Stimulated activated CD4-positive, alpha-beta T cell treated with anti-CD3 and anti-CD28 coated beads, Interleukin-1b, Interleukin-23, amount 100 ng/mL, for 48 hours (primary cell): ENCODE measurements around the gene MYOD1.

Source experiments
- DNase-seq: peaks from one replicate; pipeline ENCODE4 v3.0.0-alpha.2; 2020

The MYOD1 gene

DNA sequence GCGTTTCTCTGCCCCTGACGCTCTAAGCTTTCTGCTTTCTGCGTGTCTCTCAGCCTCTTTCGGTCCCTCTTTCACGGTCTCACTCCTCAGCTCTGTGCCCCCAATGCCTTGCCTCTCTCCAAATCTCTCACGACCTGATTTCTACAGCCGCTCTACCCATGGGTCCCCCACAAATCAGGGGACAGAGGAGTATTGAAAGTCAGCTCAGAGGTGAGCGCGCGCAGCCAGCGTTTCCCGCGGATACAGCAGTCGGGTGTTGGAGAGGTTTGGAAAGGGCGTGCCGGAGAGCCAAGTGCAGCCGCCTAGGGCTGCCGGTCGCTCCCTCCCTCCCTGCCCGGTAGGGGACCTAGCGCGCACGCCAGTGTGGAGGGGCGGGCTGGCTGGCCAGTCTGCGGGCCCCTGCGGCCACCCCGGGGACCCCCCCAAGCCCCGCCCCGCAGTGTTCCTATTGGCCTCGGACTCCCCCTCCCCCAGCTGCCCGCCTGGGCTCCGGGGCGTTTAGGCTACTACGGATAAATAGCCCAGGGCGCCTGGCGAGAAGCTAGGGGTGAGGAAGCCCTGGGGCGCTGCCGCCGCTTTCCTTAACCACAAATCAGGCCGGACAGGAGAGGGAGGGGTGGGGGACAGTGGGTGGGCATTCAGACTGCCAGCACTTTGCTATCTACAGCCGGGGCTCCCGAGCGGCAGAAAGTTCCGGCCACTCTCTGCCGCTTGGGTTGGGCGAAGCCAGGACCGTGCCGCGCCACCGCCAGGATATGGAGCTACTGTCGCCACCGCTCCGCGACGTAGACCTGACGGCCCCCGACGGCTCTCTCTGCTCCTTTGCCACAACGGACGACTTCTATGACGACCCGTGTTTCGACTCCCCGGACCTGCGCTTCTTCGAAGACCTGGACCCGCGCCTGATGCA, at the start of gene MYOD1:
MYOD1 (plus strand) TSS at position 544 of the 910 bp plus-strand sequence; CDS start at position 756, 212 bp downstream.
- no peak for DNase-seq

DNA sequence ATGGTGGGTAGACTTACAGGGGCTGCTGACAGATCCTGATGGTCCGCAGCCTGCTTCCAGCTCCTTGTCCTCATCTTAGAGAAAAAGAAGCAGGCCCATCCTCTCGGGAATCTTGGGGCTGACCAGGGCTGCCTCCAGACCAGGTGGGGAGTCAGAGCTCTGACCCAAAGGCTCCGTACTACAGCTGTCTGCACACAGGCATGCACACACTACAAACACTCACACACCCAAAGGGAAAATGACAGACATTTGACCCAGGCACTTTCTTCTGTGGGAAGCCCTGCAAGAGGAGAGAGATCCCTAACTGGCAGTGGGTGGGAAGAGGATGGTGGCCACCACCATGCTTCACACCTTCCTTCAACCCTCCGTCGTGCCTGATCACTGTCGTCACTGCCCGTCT, 46.9 kb upstream of the MYOD1 start:
- DNase-seq, result no peak

DNA sequence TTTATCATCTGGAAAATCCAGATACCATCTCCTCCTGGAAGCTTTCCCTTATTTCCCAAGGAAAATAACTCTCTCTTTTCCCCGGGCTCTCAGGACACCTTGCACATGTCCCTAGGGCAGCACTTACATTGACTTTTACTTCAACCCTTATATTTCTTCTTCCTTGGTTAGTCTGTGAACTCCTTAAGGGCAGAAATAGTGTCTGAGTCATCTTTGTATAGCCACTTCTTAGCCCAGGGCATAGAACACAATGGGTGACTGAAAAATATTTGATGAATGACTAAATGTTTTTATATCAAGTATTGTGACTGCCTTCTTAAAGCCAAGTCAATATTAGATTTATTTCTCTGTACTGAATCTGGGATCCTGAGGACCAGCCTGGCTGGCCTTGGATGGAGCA, 45.4 kb upstream of the MYOD1 start:
- DNase-seq, result no peak

DNA sequence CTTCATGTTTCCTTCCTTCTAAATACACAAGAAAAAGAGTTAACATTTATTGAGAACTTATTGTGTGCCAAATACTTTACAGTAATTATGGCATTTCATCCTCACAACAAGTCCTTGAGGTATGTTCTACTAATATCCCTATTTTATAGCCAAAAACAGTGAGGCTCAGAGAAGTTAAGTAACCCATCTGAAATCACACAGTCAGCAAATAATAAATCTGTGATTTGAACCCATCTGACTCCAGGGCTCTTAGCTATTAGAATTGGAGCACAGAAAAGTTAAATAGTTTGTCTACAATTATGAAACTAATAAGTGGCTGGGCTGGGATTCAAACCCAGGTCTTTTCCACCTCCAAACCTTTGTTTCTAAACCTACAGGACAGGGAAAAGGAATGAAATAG, 36.5 kb upstream of the MYOD1 start:
- DNase-seq, result no peak

DNA sequence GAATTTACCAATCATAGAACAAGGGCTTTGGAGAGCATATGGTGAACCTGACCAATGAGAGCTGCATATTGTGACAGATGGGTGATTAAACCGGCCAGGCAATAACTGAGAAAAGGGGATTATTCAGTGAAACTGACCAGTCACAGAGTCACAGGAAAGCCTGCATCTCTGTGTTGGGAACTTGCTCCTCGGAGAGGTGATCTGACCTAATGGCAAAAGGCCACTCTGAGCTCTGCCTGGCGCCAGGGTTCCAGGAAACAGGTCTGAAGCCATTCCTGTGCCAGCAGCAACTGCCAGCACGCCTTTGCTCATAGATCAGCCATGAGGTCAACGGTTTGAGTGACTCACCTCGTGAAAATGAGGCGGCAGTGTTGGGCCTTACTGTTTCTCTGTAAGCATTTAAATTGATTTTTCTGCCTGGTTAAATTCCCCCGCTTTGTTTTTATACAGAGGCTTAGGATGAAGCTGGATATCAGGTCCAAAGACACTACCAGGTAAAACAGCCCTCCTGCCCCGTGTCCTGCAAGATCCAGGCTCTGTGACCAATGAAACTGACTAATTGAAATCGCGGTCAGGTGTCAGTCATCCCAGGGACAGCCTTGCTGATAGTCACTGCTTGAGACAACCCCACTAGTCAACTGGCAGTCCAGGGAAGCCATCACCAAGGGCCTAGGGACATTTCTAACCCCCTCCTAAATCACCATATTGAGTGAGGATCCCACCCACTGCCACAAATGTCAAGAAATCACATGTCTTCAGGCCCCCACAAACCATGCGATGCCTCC, 35.8 kb upstream of the MYOD1 start:
- no peak for DNase-seq

DNA sequence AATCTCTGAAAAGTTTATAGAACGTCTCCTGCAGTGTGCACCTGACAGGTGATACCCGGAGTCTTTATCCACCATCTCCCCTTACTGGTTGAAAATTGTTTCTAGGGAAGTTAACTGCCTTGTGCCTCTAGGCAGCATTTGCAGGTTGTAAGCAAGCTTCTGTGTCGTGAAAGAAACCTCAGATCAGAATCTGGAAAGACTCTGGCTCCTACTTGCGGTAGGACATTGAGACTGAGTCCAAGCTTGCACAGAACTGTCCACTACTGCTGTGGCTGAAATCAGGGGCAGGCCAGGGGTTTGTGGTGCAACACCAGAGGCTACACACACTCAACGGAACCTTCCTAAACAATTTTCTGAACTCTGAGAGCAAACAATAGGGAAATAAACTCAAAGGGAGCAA, 34.8 kb upstream of the MYOD1 start:
- DNase-seq, result no peak

DNA sequence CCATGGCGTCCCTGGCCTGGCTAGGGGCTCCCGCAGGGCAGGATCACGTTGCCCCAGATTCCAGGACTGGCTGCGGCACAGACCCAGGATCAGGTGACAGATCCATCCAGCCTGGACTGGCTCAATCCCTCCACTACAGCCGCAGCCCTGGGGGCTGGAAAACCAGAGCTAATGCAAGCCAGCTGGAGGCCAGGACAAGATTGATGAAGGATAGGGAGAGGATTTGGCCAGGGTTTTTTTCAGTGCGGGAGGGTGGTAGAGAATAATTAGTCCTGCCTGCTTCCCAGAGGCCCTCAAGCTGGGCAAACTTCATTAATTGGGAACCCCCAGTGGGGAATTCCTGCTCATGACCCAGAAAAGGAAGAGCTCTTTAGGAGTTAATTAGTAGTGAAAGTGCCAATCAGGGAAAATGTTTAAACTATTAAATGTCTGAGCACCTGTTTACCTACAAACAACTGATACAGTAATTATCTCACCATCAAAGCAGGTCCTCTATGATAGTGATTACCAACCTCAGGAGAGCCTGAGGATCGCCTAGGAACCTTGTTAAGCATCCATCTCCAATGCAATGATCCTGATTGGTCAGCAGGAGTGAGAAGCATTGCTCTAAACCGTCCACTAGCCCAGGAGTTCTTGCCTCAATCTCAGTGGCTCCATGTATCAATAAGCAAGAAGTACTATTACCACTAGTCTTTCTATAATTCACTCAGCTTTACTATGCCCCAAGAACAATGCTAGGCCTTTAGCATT, 33.0 kb upstream of the MYOD1 start:
- no peak for DNase-seq

DNA sequence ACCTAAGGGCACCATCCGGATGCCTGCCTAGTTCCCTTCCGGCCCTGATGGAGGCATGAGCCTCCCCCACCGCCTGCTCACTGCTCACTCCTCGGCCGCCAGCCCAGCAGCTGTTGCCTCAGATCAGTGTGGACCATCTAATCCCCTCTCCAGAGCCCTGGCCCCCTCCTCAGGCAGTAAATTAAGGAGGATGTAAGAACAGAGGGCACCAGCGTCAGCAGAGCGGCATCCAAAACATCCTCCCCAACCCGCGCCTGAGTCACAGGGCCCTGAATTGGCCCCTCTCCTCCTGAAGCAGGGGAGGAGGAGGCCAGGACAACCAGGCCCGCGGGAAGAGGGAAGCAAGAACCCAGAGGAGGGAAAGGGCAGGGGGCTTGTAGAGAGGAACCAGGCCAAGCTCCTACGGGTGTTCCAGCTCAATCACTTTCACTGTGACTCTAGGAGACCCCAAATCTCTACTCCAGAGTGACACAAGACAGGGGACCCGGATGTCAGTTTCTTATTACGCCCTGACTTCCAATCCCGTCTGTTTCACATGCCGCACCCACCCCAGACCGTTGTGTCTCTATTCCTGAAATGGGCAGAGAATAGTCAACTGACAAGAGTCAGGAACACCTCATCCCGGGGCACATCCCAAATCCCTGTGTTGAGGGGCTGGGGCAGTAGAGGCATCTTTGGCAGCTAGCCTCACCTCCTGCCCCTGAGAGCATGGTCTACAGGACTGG, 31.3 kb upstream of the MYOD1 start:
- no peak for DNase-seq

DNA sequence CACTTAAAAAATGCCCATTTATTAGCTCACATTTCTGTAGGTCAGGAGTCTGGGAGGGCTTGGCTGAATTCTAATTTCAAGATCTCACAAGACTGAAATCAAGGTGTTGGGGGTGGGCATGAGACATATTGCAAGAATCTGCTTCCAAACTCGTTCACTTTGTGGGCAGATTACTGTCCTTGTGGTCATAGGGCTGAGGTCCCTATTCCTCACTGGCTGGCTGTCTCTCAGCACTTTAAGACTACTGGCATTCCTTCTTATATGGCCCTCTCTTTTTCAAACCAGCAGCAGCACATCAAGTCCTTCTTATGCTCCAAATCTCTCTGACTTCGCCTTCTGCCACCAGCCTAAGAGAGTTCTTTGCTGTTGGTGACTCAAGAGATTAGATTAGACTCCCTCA, 27.8 kb upstream of the MYOD1 start:
- DNase-seq, result no peak

DNA sequence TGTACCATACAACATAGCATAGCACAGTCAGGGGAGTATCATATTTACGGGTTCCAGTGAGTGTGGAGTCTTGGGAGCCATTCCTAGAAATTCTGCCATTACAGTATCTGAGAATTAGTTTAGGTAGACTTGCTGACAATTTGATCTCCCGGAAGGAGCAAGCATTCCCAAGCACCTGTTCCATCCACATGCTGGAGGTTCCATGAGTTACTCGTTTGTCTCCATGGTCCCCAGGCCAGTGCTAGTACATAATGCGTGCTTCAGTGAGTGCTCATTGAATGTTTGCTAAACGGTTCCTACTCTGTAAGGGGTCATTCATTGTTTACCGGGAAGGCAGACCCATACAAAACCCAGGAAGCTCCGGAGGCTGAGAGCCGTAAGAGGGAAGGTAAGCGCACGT, 27.4 kb upstream of the MYOD1 start:
- DNase-seq, result no peak

DNA sequence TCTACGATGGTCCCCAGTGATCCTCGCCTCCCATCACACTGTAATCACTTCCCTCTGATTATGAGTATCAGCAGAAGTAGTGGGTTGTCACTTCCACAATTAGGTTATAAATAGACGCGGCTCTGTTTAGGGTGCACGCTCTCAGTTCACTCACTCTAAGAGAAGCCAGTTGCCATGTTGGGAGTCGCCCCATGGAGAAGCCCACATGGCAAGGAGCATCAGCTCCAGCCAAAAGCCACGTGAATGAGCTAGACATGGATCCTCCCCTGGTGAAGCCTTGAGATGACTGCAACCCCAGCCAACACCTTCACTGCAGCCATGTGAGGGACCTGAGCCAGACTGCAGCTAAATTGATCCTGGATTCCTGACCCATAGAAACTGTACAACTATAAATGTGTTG, 26.4 kb upstream of the MYOD1 start:
- DNase-seq, result no peak

DNA sequence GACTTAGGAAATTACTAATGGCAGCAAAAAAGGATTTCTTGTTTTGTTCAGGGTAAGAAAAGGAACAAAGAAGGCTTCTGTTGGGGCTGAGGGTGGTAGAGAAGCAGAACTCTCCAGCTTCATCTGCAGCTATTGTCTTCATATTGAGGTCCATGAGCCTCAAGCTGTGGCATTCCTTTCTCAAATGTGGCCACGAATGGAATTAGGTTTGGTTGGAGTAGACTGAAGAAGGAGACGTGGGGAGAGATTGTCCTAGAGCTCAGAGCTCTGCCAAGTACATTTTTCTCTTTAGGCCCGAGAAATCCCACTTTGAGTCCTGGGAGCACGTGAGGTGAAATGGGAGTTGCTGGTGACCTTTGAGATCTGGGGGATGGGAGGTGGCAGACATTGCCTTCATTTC, 25.8 kb upstream of the MYOD1 start:
- no peak for DNase-seq

DNA sequence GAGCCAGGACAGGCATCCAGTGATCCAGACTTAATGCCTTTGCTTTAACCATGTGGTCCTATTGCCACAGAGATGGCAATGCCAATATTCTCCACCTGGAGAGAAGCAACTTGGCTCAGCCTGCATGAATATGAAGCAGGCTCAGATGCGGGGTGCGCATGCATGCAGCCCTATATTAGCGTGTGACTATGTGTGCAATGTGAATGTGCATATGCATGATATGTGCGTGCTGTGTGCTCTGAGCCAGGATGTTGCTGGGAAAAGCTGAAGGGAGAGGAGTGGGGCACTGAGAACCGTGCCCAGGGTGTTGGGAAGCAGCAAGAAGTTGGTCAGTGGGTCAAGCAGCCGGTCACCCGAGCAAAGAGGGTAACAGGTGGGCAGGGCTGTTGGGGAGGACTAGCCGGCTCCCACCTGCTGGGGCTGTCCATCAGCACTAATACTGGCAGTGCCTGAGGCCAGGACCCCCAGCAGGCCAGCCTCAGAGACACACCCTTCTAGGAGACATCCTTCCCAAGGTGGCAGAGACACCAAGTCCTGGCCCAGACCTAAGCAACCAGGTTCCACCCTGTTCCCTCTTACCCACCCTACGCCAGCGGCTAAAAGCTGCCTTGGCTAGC, 24.8 kb upstream of the MYOD1 start:
- DNase-seq, result no peak

DNA sequence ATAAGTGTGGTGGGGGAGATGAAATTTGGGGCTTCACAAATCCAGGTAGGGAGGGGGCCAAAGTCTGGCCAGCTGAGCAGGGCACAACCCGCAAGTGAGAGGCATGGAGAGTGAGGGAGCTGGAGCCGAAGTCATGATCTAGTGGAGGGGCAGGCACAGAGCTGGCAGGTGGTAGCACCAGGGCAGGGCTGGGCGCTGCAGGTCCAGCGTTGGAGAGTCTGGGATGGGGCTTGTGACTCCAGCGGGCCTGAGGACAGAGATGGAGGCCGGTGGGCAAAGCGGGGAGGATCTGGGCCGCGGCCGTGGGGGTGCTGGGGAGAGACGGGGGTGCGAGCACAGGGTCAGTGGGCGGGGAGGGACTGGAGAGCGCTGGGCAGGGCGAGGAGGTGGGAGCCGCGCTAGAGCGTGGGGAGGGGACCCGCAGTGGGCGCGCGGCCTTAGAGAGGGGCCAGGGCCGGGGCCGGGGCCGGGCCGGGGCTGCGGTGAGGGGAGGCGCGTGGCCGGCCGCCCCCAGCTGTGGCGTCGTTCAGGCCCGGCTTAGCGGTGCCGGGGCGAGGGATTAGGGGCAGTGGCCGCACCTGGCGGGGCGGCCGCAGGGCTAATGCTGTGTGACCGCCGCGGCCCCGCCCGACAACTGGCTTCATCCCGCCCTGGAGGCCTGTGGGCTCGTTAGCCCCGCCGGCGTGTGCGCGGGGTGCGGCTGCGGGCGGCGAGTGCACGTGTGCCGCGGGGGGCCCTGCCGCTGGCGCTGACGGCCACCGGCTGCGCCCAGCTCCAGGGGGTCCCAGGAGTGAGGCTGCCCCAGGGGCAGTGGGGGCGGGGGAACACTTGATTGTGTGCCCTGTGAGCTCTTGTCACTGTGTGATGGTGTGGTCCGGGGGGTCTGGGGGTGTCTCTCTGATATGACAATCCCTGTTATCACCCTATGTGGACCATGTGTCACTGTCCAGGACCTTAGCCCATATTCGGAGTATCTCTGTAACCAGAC, 23.6 kb upstream of the MYOD1 start:
- no peak for DNase-seq

DNA sequence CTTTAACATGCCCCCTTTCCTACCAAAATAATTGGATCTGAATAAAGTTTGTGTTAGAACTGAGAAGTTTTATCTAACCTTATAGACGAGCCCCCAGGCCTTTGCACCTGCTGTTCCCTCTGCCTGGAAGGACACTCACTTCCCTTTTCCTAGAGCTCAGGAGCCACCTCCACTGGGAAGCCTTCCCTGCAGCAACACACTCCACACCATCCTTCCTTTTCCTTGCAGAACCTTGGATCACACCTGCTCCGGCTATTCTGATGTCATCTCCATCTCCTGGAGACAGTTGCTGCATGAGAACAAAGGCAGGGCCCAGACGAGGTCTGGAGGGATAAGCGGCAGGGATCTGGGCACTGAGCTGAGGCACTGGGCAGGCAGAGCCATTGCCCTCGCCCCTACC, 22.6 kb upstream of the MYOD1 start:
- DNase-seq, result no peak

DNA sequence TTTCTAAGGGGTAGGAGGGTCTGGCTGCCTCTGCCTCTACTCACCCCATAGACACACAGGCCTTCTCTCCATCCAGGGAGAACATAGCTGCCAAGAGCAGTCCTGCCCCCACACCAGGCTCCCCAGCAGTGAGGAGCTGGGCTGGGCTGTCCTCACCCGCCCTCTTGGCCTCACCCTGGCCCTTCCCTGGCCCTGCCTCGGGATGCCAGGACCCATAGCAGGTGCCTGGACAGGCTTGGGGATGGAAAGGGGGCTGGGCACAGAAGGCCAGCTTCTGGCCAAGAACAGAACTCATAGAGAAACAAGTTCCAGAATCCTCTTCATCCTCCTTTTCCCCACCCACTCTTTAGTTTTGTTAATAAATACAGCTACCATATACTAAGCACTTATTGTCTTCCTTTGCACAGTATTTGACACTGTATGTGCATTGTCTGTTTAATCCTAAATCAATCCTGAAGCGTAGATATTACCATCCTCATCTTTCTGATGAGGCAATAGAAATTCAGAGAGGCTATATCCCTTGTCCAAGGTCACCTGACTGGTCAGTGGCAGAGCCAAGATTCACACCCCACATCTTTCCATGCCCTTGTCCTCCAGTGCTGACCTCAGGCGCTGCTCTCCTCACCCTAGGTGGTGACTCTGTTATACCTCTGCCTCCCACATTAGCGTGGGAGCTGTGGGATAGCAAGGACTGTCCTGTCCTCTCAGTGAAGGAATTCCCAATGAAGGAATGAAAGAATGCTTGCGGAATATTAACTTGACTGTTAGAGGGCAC, 22.0 kb upstream of the MYOD1 start:
- no peak for DNase-seq

DNA sequence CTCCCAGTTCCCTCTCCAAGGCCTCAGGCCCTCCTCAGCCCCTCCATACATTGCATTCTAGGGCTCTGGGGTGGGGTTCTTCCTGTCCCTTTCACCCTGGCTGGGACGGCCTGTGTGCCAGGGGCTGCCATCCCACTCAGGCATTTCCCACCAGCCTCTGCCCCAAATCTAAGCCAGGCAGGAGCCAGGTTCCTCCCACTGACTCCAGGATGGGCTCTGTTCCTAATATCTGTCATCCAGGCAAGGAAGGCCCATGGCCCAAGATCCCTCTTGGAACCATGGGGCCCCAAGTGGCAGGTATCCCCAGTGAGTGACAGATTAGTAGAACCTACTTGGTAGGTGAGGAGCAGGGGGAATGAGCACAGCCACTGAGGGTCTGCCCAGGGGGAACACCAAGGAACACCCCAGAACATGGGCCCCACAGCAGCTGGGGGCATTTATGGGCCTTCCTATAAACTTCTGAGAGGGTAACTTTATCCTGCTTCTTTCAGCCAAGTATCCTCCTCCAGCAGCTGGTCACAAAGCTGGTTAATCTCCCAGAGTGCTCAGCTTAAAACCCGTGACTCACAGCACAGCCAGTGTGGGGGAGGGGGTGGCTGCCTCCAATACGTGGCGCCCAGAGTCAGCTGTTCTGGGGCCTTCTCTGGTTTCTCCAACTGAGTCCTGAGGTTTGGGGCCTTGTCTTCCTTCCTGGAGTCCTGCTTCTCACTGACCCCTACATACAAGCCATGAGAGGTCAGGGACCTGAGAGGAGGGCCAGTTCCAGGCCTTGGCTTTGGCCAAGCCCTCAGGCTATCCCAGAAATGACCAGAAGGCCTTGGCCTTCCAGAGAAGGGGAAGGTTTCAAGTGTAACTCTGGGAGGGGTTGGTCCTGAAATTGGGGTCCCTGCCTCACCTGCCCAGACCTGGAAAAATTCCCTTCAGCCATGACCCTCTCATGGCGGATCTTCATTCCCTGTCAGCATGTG, 19.9 kb upstream of the MYOD1 start:
- DNase-seq, result no peak

DNA sequence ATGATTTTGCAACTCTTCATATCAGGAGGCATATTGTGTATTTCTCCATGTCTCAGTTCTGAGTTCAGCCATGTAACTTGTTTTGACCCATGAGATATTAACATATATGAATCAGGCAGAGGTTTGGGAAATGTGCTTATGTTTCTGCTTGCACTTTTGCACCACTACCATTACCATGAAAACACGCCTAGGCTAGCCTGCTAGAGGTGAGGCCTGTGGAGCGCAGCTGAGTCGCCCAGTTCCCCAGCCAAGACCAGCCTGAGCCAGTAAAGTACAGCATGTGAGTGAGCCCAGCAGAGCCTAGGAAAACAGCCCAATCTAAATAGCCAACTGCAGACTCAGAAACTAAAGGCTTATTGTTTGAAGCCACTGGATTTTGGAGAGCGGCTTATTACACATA, 18.4 kb upstream of the MYOD1 start:
- DNase-seq, result no peak

DNA sequence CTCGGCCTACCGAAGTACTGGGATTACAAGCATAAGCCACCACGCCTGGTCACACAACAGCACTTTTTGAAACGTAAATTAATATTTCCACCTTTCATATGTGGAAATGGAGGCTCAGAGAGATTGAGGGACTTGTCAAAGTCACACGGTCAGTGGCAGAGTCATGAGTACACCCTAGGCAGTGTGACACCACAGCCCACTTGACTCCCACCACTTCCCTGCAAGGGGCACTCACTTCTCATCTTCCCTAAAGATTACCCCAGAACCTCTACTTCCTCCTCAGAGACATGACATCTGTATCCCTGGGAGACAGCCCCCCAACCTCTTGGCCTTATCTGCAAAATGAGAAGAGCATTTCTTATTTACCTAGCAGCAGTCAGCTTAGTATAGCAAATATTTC, 16.5 kb upstream of the MYOD1 start:
- no peak for DNase-seq
